GM21367 (cell line): ENCODE data around the gene AQP2.
A peak's percentile ranks its signal among the peaks of the same experiment; 100 is the strongest.

Source experiments
- ATAC-seq: cut with Tn5 transposase; IDR thresholded peaks from one replicate; pipeline ENCODE4 v1.9.1; 2021; ENCODE audit not compliant: unreplicated experiment

The AQP2 gene

GRCh38 chr12:49954863-49955830 is 4.6 kb downstream of the AQP2 start:
- ATAC-seq: no peak

GRCh38 chr12:49955899-49956662 is 5.5 kb downstream of the AQP2 start:
- no peak for ATAC-seq

GRCh38 chr12:49956663-49957569 is 6.4 kb downstream of the AQP2 start:
- no peak for ATAC-seq

- no peak for ATAC-seq
Measured at GRCh38 chr12:49957570-49957967, 7.0 kb downstream of the AQP2 start.

DNA sequence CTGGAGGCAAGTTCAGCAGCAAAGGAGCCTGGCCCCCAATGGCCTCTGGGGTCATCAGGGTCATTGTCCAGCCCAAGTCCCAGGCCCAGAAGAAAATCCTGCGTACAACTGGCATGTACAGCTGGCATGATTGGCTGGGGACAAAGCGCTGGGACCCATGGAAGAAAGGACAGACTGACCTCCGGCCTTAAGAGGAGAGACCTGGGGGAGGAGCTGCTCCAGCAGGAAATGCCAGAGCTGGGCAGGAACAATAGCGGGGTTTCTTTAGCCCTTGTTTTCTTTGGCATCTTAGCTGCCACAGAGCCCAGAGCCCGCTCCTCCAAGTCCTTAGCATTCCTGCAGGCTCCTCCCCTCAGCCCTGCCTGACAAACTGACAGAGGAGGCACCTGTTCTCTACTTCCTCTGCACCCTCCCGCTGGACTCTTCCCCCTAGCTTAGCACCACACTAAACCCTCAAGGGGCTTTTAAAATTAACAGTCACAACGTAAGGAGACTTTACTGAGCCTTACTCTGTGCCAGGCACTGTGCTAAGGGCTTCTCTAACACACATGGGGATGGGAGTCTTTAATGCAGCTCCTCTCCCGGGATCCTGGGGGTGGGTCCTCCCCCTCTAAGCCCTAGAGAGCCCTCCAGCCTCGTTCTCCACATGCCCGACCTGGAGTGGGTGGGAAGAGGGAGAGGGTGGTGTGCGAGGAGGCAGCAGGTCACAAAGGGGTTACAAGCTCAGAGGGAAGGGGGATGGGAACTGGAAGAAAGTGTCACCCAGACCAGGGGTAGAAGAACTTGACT is 9.3 kb downstream of the AQP2 start:
- no peak for ATAC-seq

- ATAC-seq: no peak
Measured at GRCh38 chr12:49960474-49961110, 10.1 kb downstream of the AQP2 start.

DNA sequence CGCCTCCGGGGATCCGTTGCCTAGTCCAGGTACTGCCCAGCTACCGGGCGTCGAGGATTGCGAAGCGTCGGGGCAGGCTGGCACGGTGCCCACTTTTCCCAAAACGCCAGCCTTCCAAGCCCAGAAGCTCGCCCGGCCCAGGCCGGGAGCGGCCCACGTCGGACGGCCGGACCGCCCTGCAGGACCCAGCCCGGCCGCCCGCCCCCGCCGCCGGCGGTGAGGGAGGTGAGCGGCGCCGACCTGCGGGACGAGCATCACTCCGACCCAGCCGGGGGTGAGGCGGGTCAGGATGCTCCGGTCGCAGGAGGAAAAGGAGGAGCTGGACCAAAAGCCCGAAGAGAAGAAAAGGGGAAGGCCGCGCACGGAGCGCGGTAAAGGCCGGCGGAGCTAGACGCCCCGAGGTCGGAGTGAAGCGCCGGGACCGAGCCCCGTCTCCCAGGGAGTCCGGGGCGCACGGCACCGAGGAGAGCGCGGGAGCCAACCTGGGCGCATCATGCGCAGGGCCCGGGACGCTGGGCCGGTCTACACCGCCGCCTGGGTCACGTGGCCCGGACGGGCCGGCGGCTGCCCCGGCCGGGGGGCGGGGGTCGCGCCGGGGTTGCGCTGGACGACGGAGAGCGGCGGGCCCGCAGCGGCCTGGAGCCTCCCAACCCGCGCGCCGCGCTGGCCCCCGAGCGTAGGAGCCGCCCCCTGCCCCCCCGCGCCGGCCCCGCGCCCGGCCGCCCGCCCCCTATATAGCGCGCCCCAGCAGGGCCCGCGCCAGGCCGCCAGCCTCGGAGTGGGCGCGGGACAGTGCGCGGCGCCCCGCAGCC is 10.8 kb downstream of the AQP2 start, which contains the start of gene AQP5:
TSS of gene AQP5 (plus strand) at position 762 of the 812 bp plus-strand sequence. CDS start 146 bp downstream, outside the sequence.
- ATAC-seq: no peak

DNA sequence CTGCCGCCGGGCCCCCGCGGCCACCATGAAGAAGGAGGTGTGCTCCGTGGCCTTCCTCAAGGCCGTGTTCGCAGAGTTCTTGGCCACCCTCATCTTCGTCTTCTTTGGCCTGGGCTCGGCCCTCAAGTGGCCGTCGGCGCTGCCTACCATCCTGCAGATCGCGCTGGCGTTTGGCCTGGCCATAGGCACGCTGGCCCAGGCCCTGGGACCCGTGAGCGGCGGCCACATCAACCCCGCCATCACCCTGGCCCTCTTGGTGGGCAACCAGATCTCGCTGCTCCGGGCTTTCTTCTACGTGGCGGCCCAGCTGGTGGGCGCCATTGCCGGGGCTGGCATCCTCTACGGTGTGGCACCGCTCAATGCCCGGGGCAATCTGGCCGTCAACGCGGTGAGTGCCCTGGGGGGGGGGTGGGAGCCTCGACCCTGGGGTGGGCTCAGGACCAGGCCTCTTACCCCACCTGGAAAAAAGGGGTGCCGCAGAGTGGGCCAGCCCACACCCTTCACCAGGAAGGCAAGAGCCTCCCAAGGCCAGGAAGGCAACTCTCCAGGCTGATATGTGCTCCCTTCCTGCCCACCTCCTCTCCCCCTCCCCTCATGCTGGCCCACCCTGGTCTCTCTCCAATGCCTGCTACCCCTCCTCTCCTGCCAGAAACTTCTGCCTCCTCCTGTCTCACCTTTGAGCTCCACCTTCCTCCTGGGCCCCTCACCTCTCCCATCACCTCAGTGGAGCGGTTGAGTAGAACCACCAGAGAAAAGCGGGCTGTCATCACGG is 11.6 kb downstream of the AQP2 start:
- ATAC-seq: no peak

GRCh38 chr12:49962861-49963765 is 12.6 kb downstream of the AQP2 start:
- no peak for ATAC-seq

DNA sequence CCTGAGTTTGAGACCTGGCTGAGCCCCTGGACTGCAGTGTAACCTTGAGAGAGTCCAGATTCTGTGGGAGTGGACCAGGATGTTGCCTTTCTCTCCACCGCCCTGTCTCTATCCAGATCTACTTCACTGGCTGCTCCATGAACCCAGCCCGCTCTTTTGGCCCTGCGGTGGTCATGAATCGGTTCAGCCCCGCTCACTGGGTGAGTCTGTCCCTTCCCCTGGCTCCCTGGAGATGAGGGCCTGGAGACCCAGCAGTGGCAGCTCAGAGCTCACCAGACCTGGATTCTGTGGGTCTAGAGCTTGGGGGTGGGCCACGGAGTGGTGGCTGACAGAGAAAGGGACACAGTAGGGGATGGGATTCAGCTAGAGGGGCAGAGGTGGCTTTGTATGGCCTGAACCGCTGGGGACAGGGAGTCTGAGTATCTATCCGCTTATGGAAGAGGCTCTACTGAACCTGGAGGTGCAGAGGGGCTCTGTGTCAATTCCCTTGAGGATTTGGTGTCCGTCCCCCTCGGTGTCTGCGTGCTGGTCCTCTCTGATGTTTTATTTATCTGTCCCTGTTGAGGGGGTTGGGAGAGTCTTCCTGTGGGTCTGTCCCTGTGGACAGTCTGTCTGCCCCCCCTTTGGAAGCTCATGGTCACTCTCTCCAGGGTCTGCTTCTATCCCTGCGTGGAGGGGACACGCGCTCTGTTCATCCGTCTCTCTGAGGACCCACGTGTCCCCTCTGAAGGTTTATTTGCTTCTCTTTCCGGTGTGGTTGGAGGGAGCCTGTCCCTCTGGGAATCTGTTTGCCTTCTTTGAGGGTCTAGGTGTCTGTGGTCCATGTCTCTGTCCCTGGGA is 13.7 kb downstream of the AQP2 start:
- no peak for ATAC-seq

- ATAC-seq: no peak
Measured at GRCh38 chr12:49964849-49965624, 14.5 kb downstream of the AQP2 start.

DNA sequence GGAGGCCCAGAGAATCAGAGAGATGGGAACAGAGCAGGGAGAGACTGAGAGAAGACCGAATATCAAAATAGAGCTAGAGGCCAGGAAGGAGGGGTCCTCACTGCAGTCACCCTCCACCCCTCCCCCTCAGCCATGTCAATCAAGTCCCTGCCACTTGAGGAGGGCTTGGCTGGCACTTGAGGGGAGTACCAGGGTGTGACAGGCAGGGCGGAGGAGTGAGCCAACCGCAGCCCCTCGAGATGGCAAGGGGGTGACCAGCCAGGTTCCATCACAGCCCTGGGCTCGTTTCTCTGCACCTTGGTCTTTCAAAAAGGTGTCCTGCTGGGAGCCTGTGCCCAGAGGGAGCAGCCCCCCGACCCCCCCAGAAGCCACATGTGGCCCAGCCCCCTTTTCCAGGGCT is 15.3 kb downstream of the AQP2 start:
- ATAC-seq: no peak

DNA sequence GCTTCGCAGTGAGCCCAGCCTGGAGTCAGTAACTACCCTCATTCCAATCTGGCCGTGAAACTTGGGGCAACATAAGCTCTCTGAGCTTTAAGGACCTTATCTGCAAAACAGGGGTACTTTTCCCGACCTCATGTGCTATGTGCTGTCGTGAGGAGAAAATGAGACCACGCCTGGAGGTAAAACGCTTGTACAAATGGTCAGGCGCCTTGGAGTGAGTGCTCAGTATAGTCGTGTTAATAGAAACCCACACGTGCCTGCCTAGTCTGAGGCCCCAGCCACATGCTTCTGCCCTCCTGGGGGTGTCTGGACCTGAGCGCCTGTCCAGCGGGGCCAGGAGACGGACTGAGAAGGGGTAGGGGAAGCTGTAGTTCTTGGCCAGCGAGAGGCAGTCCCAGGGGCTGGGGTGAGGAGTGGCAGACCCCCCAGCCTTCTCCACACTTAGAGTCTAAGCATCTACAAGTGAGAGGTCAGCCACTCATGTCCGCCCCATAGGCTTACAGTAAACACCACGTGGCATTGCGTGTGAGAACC is 16.0 kb downstream of the AQP2 start:
- ATAC-seq: no peak

DNA sequence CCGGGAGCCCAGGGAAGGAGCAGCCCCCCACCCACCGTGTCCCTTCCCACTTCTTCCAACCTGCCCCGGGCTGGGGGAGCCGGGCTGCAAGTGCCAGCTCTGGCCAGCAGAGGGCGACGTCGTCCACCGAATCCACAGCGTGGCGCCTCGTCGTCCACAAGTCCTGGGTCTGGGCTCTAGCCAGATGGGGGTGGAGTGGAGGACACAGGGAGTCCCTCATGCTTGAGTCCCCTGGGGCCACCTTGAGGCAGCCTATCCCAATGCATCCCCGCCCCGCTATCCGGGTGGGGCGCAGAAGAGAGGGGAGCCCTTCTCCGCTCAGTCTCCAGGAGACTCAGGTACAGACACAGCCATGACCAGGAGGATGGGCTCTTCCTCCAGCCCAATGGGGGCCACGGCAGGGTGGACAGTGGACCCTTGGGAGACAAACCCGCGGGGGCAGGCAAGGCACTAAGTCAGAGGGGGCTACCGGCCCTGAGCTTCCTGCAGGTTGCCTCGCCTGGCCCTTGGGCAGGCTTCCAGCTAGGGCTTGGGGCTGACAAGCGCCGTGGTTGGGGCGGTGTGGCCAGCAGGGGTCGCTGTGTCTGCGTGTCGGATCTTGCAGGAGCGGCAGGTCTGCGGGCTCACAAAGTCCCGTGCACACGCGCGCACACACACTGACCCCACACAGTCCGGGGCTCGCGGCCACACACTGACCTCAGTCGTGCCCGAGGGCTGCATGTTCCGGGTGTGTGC is 16.7 kb downstream of the AQP2 start:
- ATAC-seq: peak; percentile 65
